RWPE1 (cell line): ENCODE data around the gene ENPP4.

Source experiments
- CTCF ChIA-PET: fragments of 350-600 bp; sonication (Branson Sonifier 250); formaldehyde crosslinking; extraction: SDS; loops from one replicate; lab custom pipeline; 2021; lab: Yijun Ruan, JAX
- POLR2A ChIA-PET: fragments of 400-600 bp; formaldehyde crosslinking; extraction: SDS; loops from one replicate; lab custom pipeline; 2020; ENCODE audit warnings: antibody characterized with exemption; ENCODE audit not compliant: low non-redundant PET; lab: Yijun Ruan, JAX
- DNase-seq: peaks from one replicate; pipeline ENCODE4 v3.0.0; 2012; ENCODE audit warnings: low spot score
- H3K27ac ChIP-seq: fragments of 450-650 bp; 2 replicates; pipeline ENCODE4 v1.5.1; 2017
- CTCF ChIP-seq: fragments of 450-650 bp; conservative IDR thresholded peaks from 2 replicates; pipeline ENCODE4 v1.5.1; 2017; ENCODE audit warnings: low read depth, mild to moderate bottlenecking

ENPP4 gene

GRCh38 chr6:46097366-46097765, 32.4 kb upstream of the ENPP4 start:
- CTCF ChIA-PET = no interaction called here

GRCh38 chr6:46098678-46099077, 31.1 kb upstream of the ENPP4 start:
- ChIA-PET POLR2A (no interaction called here), CTCF (no interaction called here)
- no peak for TF ChIP-seq CTCF
- H3K27ac ChIP-seq = no peak overlapping the region
- no peak for DNase-seq

More at GRCh38 chr6:46097366-46097765, 32.4 kb upstream of the ENPP4 start:
- no peak overlapping the region for H3K27ac ChIP-seq
- POLR2A ChIA-PET = no interaction called here
- no peak for TF ChIP-seq CTCF
- DNase-seq = no peak

- ChIA-PET POLR2A (no interaction called here), CTCF (no interaction called here)
- no peak overlapping the region for H3K27ac ChIP-seq
- no peak for TF ChIP-seq CTCF
- DNase-seq = no peak
These were observed 29.8 kb upstream of the ENPP4 start for GRCh38 chr6:46099952-46100351.

- ChIA-PET POLR2A (no interaction called here), CTCF (no interaction called here)
- no peak for DNase-seq
- no peak overlapping the region for H3K27ac ChIP-seq
- TF ChIP-seq CTCF = no peak
These were observed 27.7 kb upstream of the ENPP4 start for GRCh38 chr6:46102123-46102522.

GRCh38 chr6:46103441-46104115, 26.2 kb upstream of the ENPP4 start:
- no peak for DNase-seq

GRCh38 chr6:46104209-46104608, 25.6 kb upstream of the ENPP4 start:
- no peak for DNase-seq
- H3K27ac ChIP-seq = no peak overlapping the region
- TF ChIP-seq CTCF = no peak
- POLR2A ChIA-PET = no interaction called here
- CTCF ChIA-PET = interaction anchor here (1.8 kb wide), 1 partner anchor 14 kb away, joined by 6 read pairs; no protein-coding TSS in a partner anchor

More at GRCh38 chr6:46103441-46104115, 26.2 kb upstream of the ENPP4 start:
- ChIA-PET POLR2A (no interaction called here), CTCF (interaction anchor here (1.8 kb wide), 1 partner anchor 13 kb away, joined by 6 read pairs; no protein-coding TSS in a partner anchor)
- TF ChIP-seq CTCF = no peak
- no peak overlapping the region for H3K27ac ChIP-seq
